AG04450 (cell line): ENCODE results near the gene BGN. TPM values are rescaled to one million over a fixed set of nuclear protein-coding genes. Genes with fewer than 3 reads are reported as not detected.

ENCODE experiments used
- CTCF ChIA-PET: fragments of 300-600, 350-600 bp; formaldehyde crosslinking; extraction: SDS; loops from one replicate; lab custom pipeline; 2022; ENCODE audit warnings: antibody characterized with exemption, inconsistent platforms; lab: Charles Lee
- POLR2A ChIA-PET: fragments of 350-600 bp; formaldehyde crosslinking; extraction: SDS; loops from one replicate; lab custom pipeline; 2021; ENCODE audit warnings: antibody characterized with exemption, inconsistent platforms; lab: Yijun Ruan, JAX
- DNase-seq: peaks from one replicate; pipeline ENCODE4 v3.0.0-alpha.2; 2011; ENCODE audit warnings: low read depth, low spot score
- H3K27ac ChIP-seq: one replicate; pipeline ENCODE4 v1.5.1; 2012; ENCODE audit warnings: low read depth, low read length, control low read depth
- H3K27me3 ChIP-seq: one replicate; pipeline ENCODE4 v1.6.0; 2012; ENCODE audit warnings: low read length; ENCODE audit not compliant: control insufficient read depth, insufficient read depth
- H3K4me3 ChIP-seq: 2 replicates; pipeline ENCODE4 v1.5.1; 2011; ENCODE audit warnings: mild to moderate bottlenecking, low read depth, low read length, control low read depth
- H3K9me3 ChIP-seq: 2 replicates; pipeline ENCODE4 v1.5.1; 2012; ENCODE audit warnings: low read length; ENCODE audit not compliant: control insufficient read depth, insufficient read depth
- polyA plus RNA-seq: library from polyadenylated mRNA; depleted of rRNA; stranded (reverse); fragments of >200 nt; gene quantifications from 2 replicates; pipeline ENCODE4 v1.2.3, GENCODE V29; 2011
- TF ChIP-seq, protein P1 (sequence below): IDR thresholded peaks from 2 replicates; pipeline ENCODE4 v1.5.1; 2011; ENCODE audit warnings: low read depth, low read length, control low read depth, inconsistent platforms

BGN gene
- polyA plus RNA-seq, 1 experiment = 97.2 TPM

DNA sequence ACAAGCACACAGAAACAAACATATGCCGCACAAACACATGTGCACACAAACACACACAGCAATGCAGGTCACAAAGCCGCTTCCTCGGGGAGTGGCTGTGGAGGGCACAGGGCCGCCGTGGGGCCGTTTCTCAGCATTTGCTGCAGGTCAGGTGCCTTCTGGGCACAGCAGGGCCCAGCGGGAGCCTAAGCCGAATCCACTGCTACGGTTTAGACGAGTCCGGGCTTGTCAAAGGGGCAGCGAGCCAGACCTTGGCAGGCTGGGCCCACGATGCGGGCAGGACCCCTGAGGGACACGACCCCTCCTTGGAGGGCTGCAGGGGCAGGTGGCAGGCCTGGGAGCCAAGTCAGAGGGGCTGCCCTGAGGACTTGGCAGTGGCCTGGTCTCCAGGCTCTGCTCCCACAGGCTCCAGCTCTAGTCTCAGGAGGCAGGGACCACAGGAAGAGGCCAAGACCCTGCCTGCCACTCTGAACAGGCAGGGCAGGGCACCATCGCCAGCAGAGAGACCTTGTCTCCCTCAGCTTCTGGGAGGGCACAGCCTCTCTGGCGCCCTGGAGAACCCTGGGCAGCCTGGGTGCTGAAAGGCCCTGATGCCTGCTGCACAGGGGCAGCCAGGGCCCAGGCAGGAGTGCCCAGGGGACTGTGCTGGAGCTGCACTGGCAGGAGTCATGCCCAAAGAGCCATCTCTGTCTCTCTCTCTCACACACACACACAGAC, 17.2 kb downstream of the BGN start:
- no peak for DNase-seq
- TF ChIP-seq, protein P1, sequence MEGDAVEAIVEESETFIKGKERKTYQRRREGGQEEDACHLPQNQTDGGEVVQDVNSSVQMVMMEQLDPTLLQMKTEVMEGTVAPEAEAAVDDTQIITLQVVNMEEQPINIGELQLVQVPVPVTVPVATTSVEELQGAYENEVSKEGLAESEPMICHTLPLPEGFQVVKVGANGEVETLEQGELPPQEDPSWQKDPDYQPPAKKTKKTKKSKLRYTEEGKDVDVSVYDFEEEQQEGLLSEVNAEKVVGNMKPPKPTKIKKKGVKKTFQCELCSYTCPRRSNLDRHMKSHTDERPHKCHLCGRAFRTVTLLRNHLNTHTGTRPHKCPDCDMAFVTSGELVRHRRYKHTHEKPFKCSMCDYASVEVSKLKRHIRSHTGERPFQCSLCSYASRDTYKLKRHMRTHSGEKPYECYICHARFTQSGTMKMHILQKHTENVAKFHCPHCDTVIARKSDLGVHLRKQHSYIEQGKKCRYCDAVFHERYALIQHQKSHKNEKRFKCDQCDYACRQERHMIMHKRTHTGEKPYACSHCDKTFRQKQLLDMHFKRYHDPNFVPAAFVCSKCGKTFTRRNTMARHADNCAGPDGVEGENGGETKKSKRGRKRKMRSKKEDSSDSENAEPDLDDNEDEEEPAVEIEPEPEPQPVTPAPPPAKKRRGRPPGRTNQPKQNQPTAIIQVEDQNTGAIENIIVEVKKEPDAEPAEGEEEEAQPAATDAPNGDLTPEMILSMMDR = no peak
- ChIA-PET POLR2A (interaction anchor here (0.6 to 1.5 kb wide), 2 partner anchors 41 to 610 kb away, joined by 4 read pairs; no protein-coding TSS in a partner anchor), CTCF (interaction anchor here (0.5 to 1.8 kb wide), 3 partner anchors 27 to 41 kb away, joined by 3 to 8 read pairs (median 4); partner anchors contain the start of gene HAUS7)
- no peak overlapping the region for H3K4me3 ChIP-seq
- peaks cover 4% of the 10 kb centered on the region for H3K27me3 ChIP-seq
- H3K9me3 ChIP-seq = no peaks in the 10 kb centered on the region
- H3K27ac ChIP-seq = no peak overlapping the region

DNA sequence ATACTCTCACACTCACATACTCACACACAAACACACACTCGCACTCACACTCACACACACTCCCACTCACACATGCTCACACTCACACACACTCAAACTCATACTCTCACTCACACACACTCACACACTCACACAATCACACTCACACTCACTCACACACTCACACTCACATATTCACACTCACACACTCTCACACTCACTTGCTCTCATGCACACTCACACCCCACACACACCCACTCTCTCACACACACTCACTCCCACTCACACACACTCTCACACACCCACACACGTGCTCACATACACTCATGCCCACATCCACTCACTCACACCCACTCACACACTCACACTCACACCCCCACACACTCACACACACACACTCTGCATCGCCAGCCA, 17.7 kb downstream of the BGN start:
- peaks cover 4% of the 10 kb centered on the region for H3K27me3 ChIP-seq
- TF ChIP-seq, protein P1 = no peak
- CTCF ChIA-PET = interaction anchor here (0.5 to 1.3 kb wide), 2 partner anchors 27 to 41 kb away, joined by 3 to 4 read pairs; no protein-coding TSS in a partner anchor
- no peaks in the 10 kb centered on the region for H3K9me3 ChIP-seq
- POLR2A ChIA-PET = interaction anchor here (1.5 kb wide), 1 partner anchor 41 kb away, joined by 4 read pairs; no protein-coding TSS in a partner anchor
- H3K27ac ChIP-seq = no peak overlapping the region
- no peak for DNase-seq
- H3K4me3 ChIP-seq = no peak overlapping the region

DNA sequence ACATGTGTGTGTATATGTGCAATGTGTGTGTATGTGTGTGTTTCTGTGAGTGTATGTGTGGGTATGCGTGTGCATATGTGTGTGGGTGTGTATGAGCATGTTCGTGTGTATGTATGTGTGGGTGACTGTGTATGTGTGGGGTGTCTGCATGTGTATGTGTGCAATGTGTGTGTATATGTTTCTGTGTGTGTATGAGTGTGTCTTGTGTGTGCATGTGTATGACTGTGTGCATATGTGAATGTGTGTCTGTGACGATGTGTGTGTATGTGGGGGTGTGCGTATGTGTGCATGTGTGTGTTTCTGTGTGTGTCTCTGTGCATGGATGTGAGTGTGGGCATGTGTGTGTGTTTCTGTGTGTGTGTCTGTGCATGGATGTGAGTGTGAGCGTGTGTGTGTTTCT, 18.5 kb downstream of the BGN start:
- CTCF ChIA-PET = interaction anchor here (1.3 kb wide), 1 partner anchor 42 kb away, joined by 4 read pairs; no protein-coding TSS in a partner anchor
- POLR2A ChIA-PET = no interaction called here
- TF ChIP-seq, protein P1 = no peak

GRCh38 chrX:153514259-153514658, 19.5 kb downstream of the BGN start:
- TF ChIP-seq, protein P1 = no peak
- Histone ChIP-seq H3K27ac (no peak overlapping the region), H3K9me3 (no peaks in the 10 kb centered on the region), H3K4me3 (no peak overlapping the region), H3K27me3 (peaks cover 12% of the 10 kb centered on the region)
- ChIA-PET POLR2A (no interaction called here), CTCF (no interaction called here)
- no peak for DNase-seq

More for the DNA sequence above, 18.5 kb downstream of the BGN start:
- no peak for DNase-seq
- H3K4me3 ChIP-seq = no peak overlapping the region
- no peaks in the 10 kb centered on the region for H3K9me3 ChIP-seq
- H3K27me3 ChIP-seq = peaks cover 7% of the 10 kb centered on the region
- H3K27ac ChIP-seq = no peak overlapping the region

DNA sequence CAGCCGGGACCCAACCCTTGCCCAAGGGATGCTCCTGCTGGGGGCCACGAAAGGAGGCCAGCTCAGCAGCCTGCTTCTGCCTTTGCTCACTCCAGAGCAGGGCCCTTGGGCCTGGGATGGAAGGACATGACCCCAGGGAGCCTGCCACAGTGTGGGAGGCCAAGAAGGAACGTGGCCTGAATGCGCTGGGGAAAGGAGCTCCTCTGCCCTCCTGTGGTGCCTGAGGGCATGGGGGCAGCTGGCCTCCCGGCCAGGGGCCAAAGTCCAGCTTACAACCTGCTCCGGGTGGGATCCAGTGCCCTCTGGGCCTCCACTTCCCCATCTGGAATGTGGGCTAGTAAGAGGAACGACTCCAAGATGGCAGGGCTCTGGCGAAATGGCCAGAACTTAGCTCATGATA, 20.7 kb downstream of the BGN start:
- ChIA-PET POLR2A (no interaction called here), CTCF (interaction anchor here (0.6 to 1.0 kb wide), 2 partner anchors 13 to 45 kb away, joined by 3 read pairs; partner anchors contain the start of gene HAUS7)
- Histone ChIP-seq H3K27ac (no peak overlapping the region), H3K9me3 (no peaks in the 10 kb centered on the region), H3K27me3 (peaks cover 12% of the 10 kb centered on the region), H3K4me3 (no peak overlapping the region)
- no peak for DNase-seq
- TF ChIP-seq, protein P1 = no peak
